Panc1 (cell line): Measurements from ENCODE around the gene GRIK1.

Source experiments
- POLR2AphosphoS5 ChIP-seq: IDR thresholded peaks from 2 replicates; pipeline ENCODE4 v1.6.1; 2012; ENCODE audit warnings: mild to moderate bottlenecking, low read depth, low read length, moderate library complexity
- TF ChIP-seq, protein P1 (sequence below): fragments of 450-650 bp; IDR thresholded peaks from 2 replicates; pipeline ENCODE4 v1.5.1; 2017; ENCODE audit warnings: mild to moderate bottlenecking
- TF ChIP-seq, protein P2 (sequence below), 2 experiments: IDR thresholded peaks; 2 replicates each; pipeline ENCODE4 v1.6.1; 2011 to 2012; ENCODE audit warnings: low read depth in 2 of 2, control low read depth in 1 of 2, low read length in 1 of 2, mild to moderate bottlenecking in 1 of 2, moderate library complexity in 1 of 2; ENCODE audit not compliant: insufficient read depth in 1 of 2

DNA sequence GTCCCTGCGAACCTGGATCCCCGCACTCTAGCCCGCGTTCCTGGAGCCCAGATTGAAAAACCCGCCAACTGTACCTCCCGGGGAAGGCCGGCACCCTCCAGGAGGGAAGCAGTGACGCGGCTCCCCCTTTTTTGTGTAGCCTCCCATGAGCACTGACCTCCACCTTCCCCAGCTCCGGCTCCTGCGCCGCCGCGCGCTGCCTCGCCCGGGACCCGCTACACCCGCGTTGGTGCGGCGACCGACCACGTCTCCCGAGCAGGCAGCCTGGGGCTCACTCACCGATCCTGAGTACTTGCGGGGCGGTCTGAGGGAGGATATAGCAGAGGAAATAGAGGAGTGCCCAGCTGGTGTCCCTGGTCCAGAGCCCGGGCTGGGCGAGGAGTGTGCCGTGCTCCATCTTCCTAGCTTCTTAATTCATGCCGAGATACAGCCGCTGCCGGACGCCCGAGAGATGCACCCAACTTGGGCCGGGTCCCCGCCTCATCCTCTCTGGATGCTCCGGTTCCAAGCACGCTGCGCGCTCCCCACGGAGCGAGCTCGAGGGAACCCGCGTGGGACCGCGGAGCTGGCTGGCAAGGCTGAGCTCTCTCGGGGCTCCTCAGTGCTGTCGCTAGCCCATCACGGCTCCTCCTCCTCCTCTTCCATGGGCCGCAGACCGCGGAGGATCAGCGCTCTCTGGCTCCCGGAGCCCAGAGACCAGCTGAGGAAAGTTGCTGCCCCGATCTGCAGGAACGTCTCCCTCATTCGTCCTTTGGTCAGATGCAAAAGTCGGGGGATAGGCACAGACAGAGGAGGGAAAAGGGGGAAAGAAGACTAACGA, 482 bp downstream of the GRIK1 start:
- TF ChIP-seq, protein P1, sequence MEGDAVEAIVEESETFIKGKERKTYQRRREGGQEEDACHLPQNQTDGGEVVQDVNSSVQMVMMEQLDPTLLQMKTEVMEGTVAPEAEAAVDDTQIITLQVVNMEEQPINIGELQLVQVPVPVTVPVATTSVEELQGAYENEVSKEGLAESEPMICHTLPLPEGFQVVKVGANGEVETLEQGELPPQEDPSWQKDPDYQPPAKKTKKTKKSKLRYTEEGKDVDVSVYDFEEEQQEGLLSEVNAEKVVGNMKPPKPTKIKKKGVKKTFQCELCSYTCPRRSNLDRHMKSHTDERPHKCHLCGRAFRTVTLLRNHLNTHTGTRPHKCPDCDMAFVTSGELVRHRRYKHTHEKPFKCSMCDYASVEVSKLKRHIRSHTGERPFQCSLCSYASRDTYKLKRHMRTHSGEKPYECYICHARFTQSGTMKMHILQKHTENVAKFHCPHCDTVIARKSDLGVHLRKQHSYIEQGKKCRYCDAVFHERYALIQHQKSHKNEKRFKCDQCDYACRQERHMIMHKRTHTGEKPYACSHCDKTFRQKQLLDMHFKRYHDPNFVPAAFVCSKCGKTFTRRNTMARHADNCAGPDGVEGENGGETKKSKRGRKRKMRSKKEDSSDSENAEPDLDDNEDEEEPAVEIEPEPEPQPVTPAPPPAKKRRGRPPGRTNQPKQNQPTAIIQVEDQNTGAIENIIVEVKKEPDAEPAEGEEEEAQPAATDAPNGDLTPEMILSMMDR, result no peak
- TF ChIP-seq POLR2AphosphoS5, result no peak
- TF ChIP-seq, protein P2, sequence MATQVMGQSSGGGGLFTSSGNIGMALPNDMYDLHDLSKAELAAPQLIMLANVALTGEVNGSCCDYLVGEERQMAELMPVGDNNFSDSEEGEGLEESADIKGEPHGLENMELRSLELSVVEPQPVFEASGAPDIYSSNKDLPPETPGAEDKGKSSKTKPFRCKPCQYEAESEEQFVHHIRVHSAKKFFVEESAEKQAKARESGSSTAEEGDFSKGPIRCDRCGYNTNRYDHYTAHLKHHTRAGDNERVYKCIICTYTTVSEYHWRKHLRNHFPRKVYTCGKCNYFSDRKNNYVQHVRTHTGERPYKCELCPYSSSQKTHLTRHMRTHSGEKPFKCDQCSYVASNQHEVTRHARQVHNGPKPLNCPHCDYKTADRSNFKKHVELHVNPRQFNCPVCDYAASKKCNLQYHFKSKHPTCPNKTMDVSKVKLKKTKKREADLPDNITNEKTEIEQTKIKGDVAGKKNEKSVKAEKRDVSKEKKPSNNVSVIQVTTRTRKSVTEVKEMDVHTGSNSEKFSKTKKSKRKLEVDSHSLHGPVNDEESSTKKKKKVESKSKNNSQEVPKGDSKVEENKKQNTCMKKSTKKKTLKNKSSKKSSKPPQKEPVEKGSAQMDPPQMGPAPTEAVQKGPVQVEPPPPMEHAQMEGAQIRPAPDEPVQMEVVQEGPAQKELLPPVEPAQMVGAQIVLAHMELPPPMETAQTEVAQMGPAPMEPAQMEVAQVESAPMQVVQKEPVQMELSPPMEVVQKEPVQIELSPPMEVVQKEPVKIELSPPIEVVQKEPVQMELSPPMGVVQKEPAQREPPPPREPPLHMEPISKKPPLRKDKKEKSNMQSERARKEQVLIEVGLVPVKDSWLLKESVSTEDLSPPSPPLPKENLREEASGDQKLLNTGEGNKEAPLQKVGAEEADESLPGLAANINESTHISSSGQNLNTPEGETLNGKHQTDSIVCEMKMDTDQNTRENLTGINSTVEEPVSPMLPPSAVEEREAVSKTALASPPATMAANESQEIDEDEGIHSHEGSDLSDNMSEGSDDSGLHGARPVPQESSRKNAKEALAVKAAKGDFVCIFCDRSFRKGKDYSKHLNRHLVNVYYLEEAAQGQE (IDR thresholded peaks at IDR 0.05; ENCODE audit: insufficient read depth in 1 of 2, low read depth in 2 of 2, low read length in 1 of 2), result no peak
